GM23338 (cell line): ENCODE data around the gene NFKB2. TPM values are rescaled to one million over a fixed set of nuclear protein-coding genes. Genes with fewer than 3 reads are reported as not detected.

Experiments
- ATAC-seq: fragments of 200-7000 bp; cut with Tn5 transposase; 3 replicates; pipeline ENCODE4 v1.9.1; 2020
- DNase-seq: peaks from one replicate; pipeline ENCODE4 v3.0.0-alpha.2; 2015; ENCODE audit warnings: low spot score
- H2AFZ ChIP-seq: fragments of 200-600 bp; sonication (generic); 2 replicates; pipeline ENCODE4 v1.8.0; 2016; ENCODE audit warnings: antibody characterized with exemption, mild to moderate bottlenecking, moderate library complexity
- H3F3A ChIP-seq: fragments of 200-600 bp; sonication (generic); replicated peaks from 2 replicates; pipeline ENCODE4 v1.8.0; 2017; ENCODE audit warnings: antibody characterized with exemption, mixed run types, low read depth
- H3K27ac ChIP-seq: fragments of 200-600 bp; sonication (generic); 2 replicates; pipeline ENCODE4 v1.6.1; 2016; ENCODE audit warnings: low read depth
- H3K27me3 ChIP-seq: fragments of 200-600 bp; sonication (generic); 2 replicates; pipeline ENCODE4 v1.8.0; 2016; ENCODE audit warnings: mild to moderate bottlenecking, mixed run types, moderate library complexity; ENCODE audit not compliant: insufficient read depth
- H3K36me3 ChIP-seq: fragments of 200-600 bp; sonication (generic); 2 replicates; pipeline ENCODE4 v1.8.0; 2016; ENCODE audit warnings: mild to moderate bottlenecking; ENCODE audit not compliant: insufficient read depth
- H3K4me1 ChIP-seq: fragments of 200-600 bp; sonication (generic); 2 replicates; pipeline ENCODE4 v1.8.0; 2016; ENCODE audit warnings: mild to moderate bottlenecking, moderate library complexity; ENCODE audit not compliant: insufficient read depth
- H3K4me2 ChIP-seq: fragments of 200-600 bp; sonication (generic); 2 replicates; pipeline ENCODE4 v1.7.1; 2017; ENCODE audit warnings: mixed run types
- H3K4me3 ChIP-seq: fragments of 200-600 bp; sonication (generic); 2 replicates; pipeline ENCODE4 v1.6.1; 2016; ENCODE audit warnings: mixed run types
- H3K79me2 ChIP-seq: fragments of 200-600 bp; sonication (generic); replicated peaks from 2 replicates; pipeline ENCODE4 v1.8.0; 2017; ENCODE audit warnings: mild to moderate bottlenecking; ENCODE audit not compliant: insufficient read depth
- H3K9me2 ChIP-seq: fragments of 200-600 bp; sonication (generic); 2 replicates; pipeline ENCODE4 v1.8.0; 2017; ENCODE audit not compliant: insufficient read depth
- H4K20me1 ChIP-seq: fragments of 200-600 bp; sonication (generic); replicated peaks from 2 replicates; pipeline ENCODE4 v1.8.0; 2017; ENCODE audit warnings: mild to moderate bottlenecking; ENCODE audit not compliant: insufficient read depth
- H3K27ac Mint-ChIP-seq: 2 replicates; pipeline ENCODE4 v1.8.0; 2020; ENCODE audit warnings: inconsistent platforms, mild to moderate bottlenecking, moderate library complexity, mixed read lengths
- H3K27me3 Mint-ChIP-seq: 3 replicates; pipeline ENCODE4 v1.8.0; 2022; ENCODE audit warnings: low read depth, mild to moderate bottlenecking, moderate library complexity, mixed read lengths, inconsistent platforms; ENCODE audit not compliant: insufficient read depth, poor library complexity
- H3K36me3 Mint-ChIP-seq: 3 replicates; pipeline ENCODE4 v1.8.0; 2021; ENCODE audit warnings: low read depth, mild to moderate bottlenecking, inconsistent platforms, moderate library complexity, mixed read lengths
- H3K4me1 Mint-ChIP-seq: 3 replicates; pipeline ENCODE4 v1.8.0; 2020; ENCODE audit warnings: mild to moderate bottlenecking, inconsistent platforms, mixed read lengths
- H3K4me3 Mint-ChIP-seq: 3 replicates; pipeline ENCODE4 v1.8.0; 2021; ENCODE audit warnings: moderate library complexity, mild to moderate bottlenecking, inconsistent platforms, mixed read lengths
- H3K9me3 Mint-ChIP-seq: 3 replicates; pipeline ENCODE4 v1.8.0; 2020; ENCODE audit warnings: moderate library complexity, mild to moderate bottlenecking, inconsistent platforms, mixed read lengths
- CREB1 ChIP-seq: fragments of 250-450 bp; sonication (Bioruptor Pico); IDR thresholded peaks from 2 replicates; pipeline ENCODE4 v1.5.0; 2020; ENCODE audit warnings: low read depth, mild to moderate bottlenecking, moderate library complexity
- CTCF ChIP-seq, 2 experiments: fragments of 200-600 bp in 1 of 2; sonication (generic) in 1 of 2; conservative IDR thresholded peaks; 2 replicates each; pipeline versions ENCODE4 v1.5.1 to v1.6.1; 2016 to 2017; ENCODE audit warnings: antibody characterized with exemption in 2 of 2, low read depth in 2 of 2, mild to moderate bottlenecking in 2 of 2, moderate library complexity in 1 of 2
- ETS1 ChIP-seq: IDR thresholded peaks from 2 replicates; pipeline ENCODE4 v1.6.1; 2016; ENCODE audit warnings: antibody characterized with exemption
- EZH2 ChIP-seq: fragments of 200-600 bp; sonication (generic); IDR thresholded peaks from one replicate; pipeline ENCODE4 v1.8.0; 2017; ENCODE audit warnings: antibody characterized with exemption, mild to moderate bottlenecking, low read depth; ENCODE audit not compliant: unreplicated experiment
- EZH2phosphoT487 ChIP-seq: fragments of 200-600 bp; sonication (generic); IDR thresholded peaks from one replicate; pipeline ENCODE4 v1.8.1; 2018; ENCODE audit warnings: antibody characterized with exemption; ENCODE audit not compliant: unreplicated experiment
- JUNB ChIP-seq: IDR thresholded peaks from one replicate; pipeline ENCODE4 v1.6.1; 2016; ENCODE audit warnings: antibody characterized with exemption; ENCODE audit not compliant: unreplicated experiment
- NANOG ChIP-seq: IDR thresholded peaks from 2 replicates; pipeline ENCODE4 v1.6.1; 2016; ENCODE audit warnings: antibody characterized with exemption, borderline replicate concordance
- POLR2AphosphoS5 ChIP-seq: IDR thresholded peaks from 2 replicates; pipeline ENCODE4 v1.6.1; 2016; ENCODE audit warnings: antibody characterized with exemption, low read depth
- STAT1 ChIP-seq: IDR thresholded peaks from one replicate; pipeline ENCODE4 v1.6.1; 2016; ENCODE audit warnings: antibody characterized with exemption; ENCODE audit not compliant: unreplicated experiment
- ZNF114 ChIP-seq: fragments of 250-450 bp; sonication (Bioruptor Pico); IDR thresholded peaks from 2 replicates; pipeline ENCODE4 v1.5.0; 2020; ENCODE audit warnings: mild to moderate bottlenecking, moderate library complexity
- ZNF331 ChIP-seq: fragments of 250-450 bp; sonication (Bioruptor Pico); IDR thresholded peaks from 2 replicates; pipeline ENCODE4 v1.5.0; 2020; ENCODE audit warnings: low read depth, mild to moderate bottlenecking, moderate library complexity
- polyA plus RNA-seq: library from polyadenylated mRNA; unstranded; fragments of >200 nt; fragmentation: Nextera tagmentation; extraction: Ambion mirVana; gene quantifications from 2 replicates; pipeline ENCODE4 v1.2.1, GENCODE V29; 2016
- total RNA-seq: library from RNA; depleted of rRNA; stranded (reverse); fragments of >200 nt; shearing (Covaris generic); gene quantifications from 2 replicates; pipeline ENCODE4 v1.2.3, GENCODE V29; 2014
- TF ChIP-seq, protein P1 (sequence below): IDR thresholded peaks from one replicate; pipeline ENCODE4 v1.6.1; 2018; ENCODE audit warnings: antibody characterized with exemption; ENCODE audit not compliant: unreplicated experiment
- TF ChIP-seq, protein P2 (sequence below): fragments of 250-450 bp; sonication (Bioruptor Pico); IDR thresholded peaks from 2 replicates; pipeline ENCODE4 v1.5.0; 2020; ENCODE audit warnings: mild to moderate bottlenecking, moderate library complexity

NFKB2 gene
- total and polyA plus RNA-seq, 2 experiments from 2014 or later = 6.8 to 29.4 TPM

DNA sequence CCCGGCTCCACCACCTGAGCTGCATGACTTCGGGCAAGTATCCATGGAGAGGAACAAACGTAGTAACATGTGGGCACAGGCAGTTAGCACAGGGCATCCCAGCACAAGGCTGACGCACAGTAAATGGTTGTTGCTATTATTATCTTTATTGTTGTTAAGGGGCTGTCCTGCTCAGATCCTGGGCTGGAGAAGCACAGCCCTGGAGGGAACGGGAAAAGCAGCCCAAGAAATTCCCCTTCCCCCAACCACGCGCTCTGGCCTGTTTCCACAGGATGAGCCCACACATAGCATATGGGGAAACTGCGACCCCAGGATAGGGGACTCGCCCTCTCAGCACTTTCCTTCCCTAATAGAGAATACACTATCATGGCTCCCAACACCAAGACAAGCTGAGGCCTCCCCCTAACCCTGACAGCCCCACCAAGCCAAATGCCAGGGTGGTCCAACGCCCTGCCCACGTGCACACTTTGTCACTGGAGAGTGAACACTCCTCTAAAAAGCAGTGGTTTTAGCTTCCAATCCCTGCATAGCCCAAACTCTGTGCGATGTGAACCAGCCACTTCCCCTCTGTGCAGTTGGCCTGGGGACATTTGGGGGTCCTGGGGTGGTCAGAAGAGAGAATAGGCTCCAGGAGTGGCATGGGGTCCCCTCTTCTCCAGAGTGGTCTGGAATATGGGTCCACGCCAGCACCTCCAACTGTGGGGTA is 12.1 kb downstream of the NFKB2 start:
- Histone ChIP-seq H3K4me3 (no peak overlapping the region), H2AFZ (no peak overlapping the region), H3K79me2 (no peaks in the 10 kb centered on the region), H3K4me2 (no peak overlapping the region), H3K27ac (no peak overlapping the region), H3K36me3 (no peaks in the 10 kb centered on the region), H3F3A (peaks cover 12% of the 10 kb centered on the region), H3K4me1 (peaks cover 16% of the 10 kb centered on the region), H3K27me3 (peaks cover 53% of the 10 kb centered on the region), H3K9me2 (no peaks in the 10 kb centered on the region), H4K20me1 (no peaks in the 10 kb centered on the region)
- Mint-ChIP-seq H3K27me3 (peaks cover 50% of the 10 kb centered on the region), H3K4me3 (no peak overlapping the region; the same call in 2 of the 3 replicates), H3K4me1 (peaks cover 24% of the 10 kb centered on the region), H3K27ac (no peak overlapping the region), H3K36me3 (peaks cover 2% of the 10 kb centered on the region; the same call in 1 of the 3 replicates), H3K9me3 (no peaks in the 10 kb centered on the region)
- no peak for TF ChIP-seq POLR2AphosphoS5
- TF ChIP-seq CTCF (conservative IDR thresholded peaks at IDR 0.05; ENCODE audit: low read depth in 2 of 2) = no peak
- no peak for TF ChIP-seq ZNF114 (CRISPR knock-in tag)
- TF ChIP-seq JUNB = no peak
- TF ChIP-seq NANOG = no peak
- TF ChIP-seq ZNF331 (CRISPR knock-in tag) = no peak
- TF ChIP-seq, protein P1, sequence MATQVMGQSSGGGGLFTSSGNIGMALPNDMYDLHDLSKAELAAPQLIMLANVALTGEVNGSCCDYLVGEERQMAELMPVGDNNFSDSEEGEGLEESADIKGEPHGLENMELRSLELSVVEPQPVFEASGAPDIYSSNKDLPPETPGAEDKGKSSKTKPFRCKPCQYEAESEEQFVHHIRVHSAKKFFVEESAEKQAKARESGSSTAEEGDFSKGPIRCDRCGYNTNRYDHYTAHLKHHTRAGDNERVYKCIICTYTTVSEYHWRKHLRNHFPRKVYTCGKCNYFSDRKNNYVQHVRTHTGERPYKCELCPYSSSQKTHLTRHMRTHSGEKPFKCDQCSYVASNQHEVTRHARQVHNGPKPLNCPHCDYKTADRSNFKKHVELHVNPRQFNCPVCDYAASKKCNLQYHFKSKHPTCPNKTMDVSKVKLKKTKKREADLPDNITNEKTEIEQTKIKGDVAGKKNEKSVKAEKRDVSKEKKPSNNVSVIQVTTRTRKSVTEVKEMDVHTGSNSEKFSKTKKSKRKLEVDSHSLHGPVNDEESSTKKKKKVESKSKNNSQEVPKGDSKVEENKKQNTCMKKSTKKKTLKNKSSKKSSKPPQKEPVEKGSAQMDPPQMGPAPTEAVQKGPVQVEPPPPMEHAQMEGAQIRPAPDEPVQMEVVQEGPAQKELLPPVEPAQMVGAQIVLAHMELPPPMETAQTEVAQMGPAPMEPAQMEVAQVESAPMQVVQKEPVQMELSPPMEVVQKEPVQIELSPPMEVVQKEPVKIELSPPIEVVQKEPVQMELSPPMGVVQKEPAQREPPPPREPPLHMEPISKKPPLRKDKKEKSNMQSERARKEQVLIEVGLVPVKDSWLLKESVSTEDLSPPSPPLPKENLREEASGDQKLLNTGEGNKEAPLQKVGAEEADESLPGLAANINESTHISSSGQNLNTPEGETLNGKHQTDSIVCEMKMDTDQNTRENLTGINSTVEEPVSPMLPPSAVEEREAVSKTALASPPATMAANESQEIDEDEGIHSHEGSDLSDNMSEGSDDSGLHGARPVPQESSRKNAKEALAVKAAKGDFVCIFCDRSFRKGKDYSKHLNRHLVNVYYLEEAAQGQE = no peak
- TF ChIP-seq EZH2phosphoT487 = no peak
- no peak for TF ChIP-seq CREB1
- no peak for TF ChIP-seq ETS1
- TF ChIP-seq EZH2 = no peak
- TF ChIP-seq STAT1 = no peak
- TF ChIP-seq, protein P2, sequence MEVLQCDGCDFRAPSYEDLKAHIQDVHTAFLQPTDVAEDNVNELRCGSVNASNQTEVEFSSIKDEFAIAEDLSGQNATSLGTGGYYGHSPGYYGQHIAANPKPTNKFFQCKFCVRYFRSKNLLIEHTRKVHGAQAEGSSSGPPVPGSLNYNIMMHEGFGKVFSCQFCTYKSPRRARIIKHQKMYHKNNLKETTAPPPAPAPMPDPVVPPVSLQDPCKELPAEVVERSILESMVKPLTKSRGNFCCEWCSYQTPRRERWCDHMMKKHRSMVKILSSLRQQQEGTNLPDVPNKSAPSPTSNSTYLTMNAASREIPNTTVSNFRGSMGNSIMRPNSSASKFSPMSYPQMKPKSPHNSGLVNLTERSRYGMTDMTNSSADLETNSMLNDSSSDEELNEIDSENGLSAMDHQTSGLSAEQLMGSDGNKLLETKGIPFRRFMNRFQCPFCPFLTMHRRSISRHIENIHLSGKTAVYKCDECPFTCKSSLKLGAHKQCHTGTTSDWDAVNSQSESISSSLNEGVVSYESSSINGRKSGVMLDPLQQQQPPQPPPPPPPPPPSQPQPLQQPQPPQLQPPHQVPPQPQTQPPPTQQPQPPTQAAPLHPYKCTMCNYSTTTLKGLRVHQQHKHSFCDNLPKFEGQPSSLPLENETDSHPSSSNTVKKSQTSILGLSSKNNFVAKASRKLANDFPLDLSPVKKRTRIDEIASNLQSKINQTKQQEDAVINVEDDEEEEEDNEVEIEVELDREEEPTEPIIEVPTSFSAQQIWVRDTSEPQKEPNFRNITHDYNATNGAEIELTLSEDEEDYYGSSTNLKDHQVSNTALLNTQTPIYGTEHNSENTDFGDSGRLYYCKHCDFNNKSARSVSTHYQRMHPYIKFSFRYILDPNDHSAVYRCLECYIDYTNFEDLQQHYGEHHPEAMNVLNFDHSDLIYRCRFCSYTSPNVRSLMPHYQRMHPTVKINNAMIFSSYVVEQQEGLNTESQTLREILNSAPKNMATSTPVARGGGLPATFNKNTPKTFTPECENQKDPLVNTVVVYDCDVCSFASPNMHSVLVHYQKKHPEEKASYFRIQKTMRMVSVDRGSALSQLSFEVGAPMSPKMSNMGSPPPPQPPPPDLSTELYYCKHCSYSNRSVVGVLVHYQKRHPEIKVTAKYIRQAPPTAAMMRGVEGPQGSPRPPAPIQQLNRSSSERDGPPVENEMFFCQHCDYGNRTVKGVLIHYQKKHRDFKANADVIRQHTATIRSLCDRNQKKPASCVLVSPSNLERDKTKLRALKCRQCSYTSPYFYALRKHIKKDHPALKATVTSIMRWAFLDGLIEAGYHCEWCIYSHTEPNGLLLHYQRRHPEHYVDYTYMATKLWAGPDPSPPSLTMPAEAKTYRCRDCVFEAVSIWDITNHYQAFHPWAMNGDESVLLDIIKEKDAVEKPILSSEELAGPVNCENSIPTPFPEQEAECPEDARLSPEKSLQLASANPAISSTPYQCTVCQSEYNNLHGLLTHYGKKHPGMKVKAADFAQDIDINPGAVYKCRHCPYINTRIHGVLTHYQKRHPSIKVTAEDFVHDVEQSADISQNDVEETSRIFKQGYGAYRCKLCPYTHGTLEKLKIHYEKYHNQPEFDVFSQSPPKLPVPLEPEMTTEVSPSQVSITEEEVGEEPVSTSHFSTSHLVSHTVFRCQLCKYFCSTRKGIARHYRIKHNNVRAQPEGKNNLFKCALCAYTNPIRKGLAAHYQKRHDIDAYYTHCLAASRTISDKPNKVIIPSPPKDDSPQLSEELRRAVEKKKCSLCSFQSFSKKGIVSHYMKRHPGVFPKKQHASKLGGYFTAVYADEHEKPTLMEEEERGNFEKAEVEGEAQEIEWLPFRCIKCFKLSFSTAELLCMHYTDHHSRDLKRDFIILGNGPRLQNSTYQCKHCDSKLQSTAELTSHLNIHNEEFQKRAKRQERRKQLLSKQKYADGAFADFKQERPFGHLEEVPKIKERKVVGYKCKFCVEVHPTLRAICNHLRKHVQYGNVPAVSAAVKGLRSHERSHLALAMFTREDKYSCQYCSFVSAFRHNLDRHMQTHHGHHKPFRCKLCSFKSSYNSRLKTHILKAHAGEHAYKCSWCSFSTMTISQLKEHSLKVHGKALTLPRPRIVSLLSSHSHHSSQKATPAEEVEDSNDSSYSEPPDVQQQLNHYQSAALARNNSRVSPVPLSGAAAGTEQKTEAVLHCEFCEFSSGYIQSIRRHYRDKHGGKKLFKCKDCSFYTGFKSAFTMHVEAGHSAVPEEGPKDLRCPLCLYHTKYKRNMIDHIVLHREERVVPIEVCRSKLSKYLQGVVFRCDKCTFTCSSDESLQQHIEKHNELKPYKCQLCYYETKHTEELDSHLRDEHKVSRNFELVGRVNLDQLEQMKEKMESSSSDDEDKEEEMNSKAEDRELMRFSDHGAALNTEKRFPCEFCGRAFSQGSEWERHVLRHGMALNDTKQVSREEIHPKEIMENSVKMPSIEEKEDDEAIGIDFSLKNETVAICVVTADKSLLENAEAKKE (CRISPR knock-in tag) = no peak
- DNase-seq (no peak), ATAC-seq (no peak)
